Hippocampal formation (tissue), 2 donors: ENCODE data around the gene FOXB2.

Source experiments
- DNase-seq, 2 donors: peaks; one replicate each; lab custom pipeline; 2025; lab: John Stamatoyannopoulos, UW

FOXB2 gene

DNA sequence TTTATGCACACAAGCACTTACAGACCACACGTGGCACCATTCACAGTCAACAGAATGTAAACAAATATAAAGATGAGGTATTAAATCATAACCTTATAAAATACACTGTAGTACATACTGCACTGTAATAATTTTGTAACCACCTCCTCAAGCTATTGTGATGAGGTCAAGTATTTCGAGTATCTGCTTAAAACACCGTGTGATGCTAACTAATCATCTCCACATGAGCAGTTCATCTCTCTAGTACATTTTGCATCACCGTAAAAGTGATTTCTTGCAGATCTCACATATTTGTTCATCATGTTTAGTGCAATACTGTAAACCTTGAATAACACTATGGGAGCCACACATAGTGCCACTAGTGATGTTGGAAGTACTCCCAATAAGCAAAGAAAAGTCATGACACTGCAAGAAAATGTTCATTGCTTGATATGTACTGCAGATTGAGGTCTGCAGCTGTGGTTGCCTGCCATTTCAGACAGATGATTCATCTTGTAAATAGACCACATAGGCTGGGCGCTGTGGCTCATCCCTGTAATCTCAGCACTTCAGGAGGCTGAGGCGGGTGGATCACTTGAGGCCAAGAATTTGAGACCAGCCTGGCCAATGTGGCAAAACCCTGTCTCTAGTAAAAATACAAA, 44.3 kb downstream of the FOXB2 start:
- no peak for DNase-seq

DNA sequence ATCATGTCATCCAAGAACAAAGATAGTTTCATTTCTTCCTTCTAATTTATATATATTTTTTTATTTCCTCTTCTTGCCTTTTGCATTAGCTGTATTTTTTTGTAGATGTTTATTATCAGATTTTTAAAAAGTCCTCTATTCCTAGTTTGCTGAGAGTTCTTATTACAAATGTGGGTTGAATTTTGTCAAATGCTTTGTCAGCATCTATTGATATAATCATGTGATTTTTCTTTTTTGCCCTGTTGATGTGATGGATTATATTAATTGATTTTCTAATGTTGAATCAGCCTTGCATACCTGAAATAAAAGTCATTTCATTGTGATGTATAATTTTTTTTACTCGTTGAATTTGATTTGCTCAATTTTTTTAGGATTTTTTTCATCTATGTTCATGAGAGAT, 46.9 kb downstream of the FOXB2 start:
- no peak for DNase-seq
